22Rv1 (cell line): ENCODE results near the gene SPRY4.

Experiments used
- H3K27ac ChIP-seq: fragments of 450-650 bp; 2 replicates; pipeline ENCODE4 v1.5.1; 2017
- CTCF ChIP-seq: fragments of 450-650 bp; IDR thresholded peaks from 2 replicates; pipeline ENCODE4 v1.5.1; 2017; ENCODE audit warnings: mild to moderate bottlenecking
- ZFX ChIP-seq: fragments of 450-650 bp; IDR thresholded peaks from 2 replicates; pipeline ENCODE4 v1.6.1; 2017; ENCODE audit warnings: antibody characterized with exemption, borderline replicate concordance

The SPRY4 gene

GRCh38 chr5:142307146-142307890, 17.5 kb downstream of the SPRY4 start:
- no peak overlapping the region for H3K27ac ChIP-seq
- TF ChIP-seq CTCF: no peak
- TF ChIP-seq ZFX: no peak

GRCh38 chr5:142306077-142306502, 18.7 kb downstream of the SPRY4 start:
- H3K27ac ChIP-seq: no peak overlapping the region
- TF ChIP-seq ZFX (no peak), CTCF (no peak)

GRCh38 chr5:142305211-142305610, 19.6 kb downstream of the SPRY4 start:
- no peak overlapping the region for H3K27ac ChIP-seq
- TF ChIP-seq CTCF: no peak
- no peak for TF ChIP-seq ZFX

- TF ChIP-seq CTCF (no peak), ZFX (no peak)
- no peak overlapping the region for H3K27ac ChIP-seq
Observed at GRCh38 chr5:142304013-142304701, 20.7 kb downstream of the SPRY4 start.

- TF ChIP-seq ZFX (no peak), CTCF (no peak)
- H3K27ac ChIP-seq: no peak overlapping the region
Observed at GRCh38 chr5:142303565-142303964, 21.3 kb downstream of the SPRY4 start.

GRCh38 chr5:142301540-142301939, 23.3 kb downstream of the SPRY4 start:
- H3K27ac ChIP-seq: no peak overlapping the region
- TF ChIP-seq ZFX (no peak), CTCF (no peak)

GRCh38 chr5:142300677-142301076, 24.1 kb downstream of the SPRY4 start:
- no peak for TF ChIP-seq CTCF
- TF ChIP-seq ZFX: no peak

More at GRCh38 chr5:142300677-142301076, 24.1 kb downstream of the SPRY4 start:
- H3K27ac ChIP-seq: no peak overlapping the region
